NK-92 treated with Interleukin-12 subunit alpha and Interleukin-12 subunit beta, amount 100 ng/mL, for 24 hours (cell line): ENCODE data around the gene ZNF260.

Experiments used
- DNase-seq: peaks from one replicate; lab custom pipeline; 2025; lab: John Stamatoyannopoulos, UW

Gene ZNF260

GRCh38 chr19:36489920-36490415, 38.1 kb downstream of the ZNF260 start:
- DNase-seq = peak; percentile 82

- peak; percentile 92 for DNase-seq
These were observed 38.8 kb downstream of the ZNF260 start, which contains the start of gene ZNF566 for GRCh38 chr19:36489118-36489919. Gene ZNF566 (minus strand): TSS chr19:36489561. CDS start chr19:36476557, 13,004 bp downstream.

DNA sequence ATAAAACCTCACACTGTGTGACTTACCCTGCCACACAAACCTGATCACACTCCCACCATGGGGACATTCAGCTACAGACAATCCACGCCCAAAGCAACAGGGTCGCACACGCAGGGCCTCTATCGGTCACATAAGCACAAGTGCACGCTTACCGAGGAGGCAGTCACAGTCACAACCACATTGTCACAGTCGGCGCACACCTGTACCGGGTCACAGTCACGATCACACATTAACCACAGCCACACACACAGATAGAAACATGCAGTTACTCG, 39.3 kb downstream of the ZNF260 start:
- no peak for DNase-seq

DNA sequence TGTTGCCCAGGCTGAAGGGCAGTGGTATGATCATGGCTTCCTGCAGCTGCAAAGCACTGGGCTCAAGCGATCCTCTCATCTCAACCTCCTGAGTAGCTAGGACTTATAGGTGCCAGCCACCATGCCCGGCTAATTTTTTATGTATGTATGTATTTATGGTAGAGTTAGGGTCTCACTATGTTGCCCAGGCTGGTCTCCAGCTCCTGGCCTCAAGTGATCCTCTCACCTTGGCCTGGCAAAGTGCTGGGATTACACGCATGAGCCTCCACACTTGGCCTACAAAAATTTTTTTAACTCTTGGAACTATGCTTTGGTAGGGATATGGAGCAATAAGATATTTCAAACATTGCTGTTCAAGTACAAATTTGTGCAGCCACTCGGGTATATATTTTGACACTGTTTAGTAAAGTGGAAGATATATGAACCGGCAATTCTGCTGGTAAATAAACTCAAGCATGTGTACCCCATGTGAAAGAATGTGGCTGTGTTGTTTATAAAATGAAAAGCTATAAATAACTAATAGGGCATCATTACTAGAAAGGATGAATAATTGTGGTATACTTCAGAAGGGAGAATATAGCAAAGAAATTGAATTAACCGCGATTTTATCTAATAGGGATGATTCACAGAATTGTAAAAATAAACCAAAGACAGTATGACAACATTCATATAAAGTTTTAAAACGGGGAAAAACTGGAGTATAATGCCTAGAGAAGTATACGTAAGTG, 39.8 kb downstream of the ZNF260 start:
- DNase-seq = no peak

- no peak for DNase-seq
These were observed 44.4 kb downstream of the ZNF260 start for GRCh38 chr19:36483653-36484052.

- no peak for DNase-seq
These were observed 45.2 kb downstream of the ZNF260 start for GRCh38 chr19:36482876-36483275.
